ENCODE data around the gene FLYWCH1.

FLYWCH1 gene

GRCh38 chr16:2963723-2964474 lies 52.2 kb downstream of the FLYWCH1 start, which contains the start of gene KREMEN2:
Gene KREMEN2 (plus strand): TSS chr16:2964275. CDS start chr16:2964521, 246 bp downstream.
- TF ChIP-seq CTCF (IDR thresholded peaks at IDR 0.05; ENCODE audit: low read depth, low read length) = peak; percentile 35
- Histone ChIP-seq H3K27me3 (no peaks in the 10 kb centered on the region; the same call in 1 of the 2 replicates), H3K4me1 (no peaks in the 10 kb centered on the region), H3K4me3 (ENCODE audit: low read depth, low read length) (peak within 1 kb of the TSS; percentile 81), H3K36me3 (no peaks in the 10 kb centered on the region), H3K9me3 (no peaks in the 10 kb centered on the region)
- peak; percentile 96 for DNase-seq

- Histone ChIP-seq H3K4me3 (ENCODE audit: low read depth, low read length) (peak overlapping the region; percentile 81), H3K36me3 (no peaks in the 10 kb centered on the region), H3K4me1 (no peaks in the 10 kb centered on the region), H3K9me3 (no peaks in the 10 kb centered on the region), H3K27me3 (no peaks in the 10 kb centered on the region; the same call in 1 of the 2 replicates)
- TF ChIP-seq CTCF (IDR thresholded peaks at IDR 0.05; ENCODE audit: low read depth, low read length) = no peak
- peak; percentile 99 for DNase-seq
Measured at GRCh38 chr16:2964475-2965336, 53.0 kb downstream of the FLYWCH1 start.

GRCh38 chr16:2966043-2966807 lies 54.5 kb downstream of the FLYWCH1 start:
- H3K4me3 ChIP-seq (ENCODE audit: low read depth, low read length) = no peak overlapping the region

GRCh38 chr16:2966808-2967191 lies 55.1 kb downstream of the FLYWCH1 start:
- TF ChIP-seq CTCF (IDR thresholded peaks at IDR 0.05; ENCODE audit: low read depth, low read length) = no peak
- peaks cover 10% of the 10 kb centered on the region for H3K36me3 ChIP-seq
- no peak for DNase-seq
- no peaks in the 10 kb centered on the region for H3K9me3 ChIP-seq
- no peak overlapping the region for H3K4me3 ChIP-seq (ENCODE audit: low read depth, low read length)
- no peaks in the 10 kb centered on the region for H3K27me3 ChIP-seq
- peaks cover 7% of the 10 kb centered on the region for H3K4me1 ChIP-seq

More at GRCh38 chr16:2966043-2966807, 54.5 kb downstream of the FLYWCH1 start:
- Histone ChIP-seq H3K9me3 (no peaks in the 10 kb centered on the region), H3K36me3 (peaks cover 6% of the 10 kb centered on the region), H3K27me3 (no peaks in the 10 kb centered on the region), H3K4me1 (peaks cover 7% of the 10 kb centered on the region)
- TF ChIP-seq CTCF (IDR thresholded peaks at IDR 0.05; ENCODE audit: low read depth, low read length) = no peak
- no peak for DNase-seq

- peaks cover 9% of the 10 kb centered on the region for H3K4me1 ChIP-seq
- no peak for DNase-seq
- TF ChIP-seq CTCF (IDR thresholded peaks at IDR 0.05; ENCODE audit: low read depth, low read length) = no peak
- no peaks in the 10 kb centered on the region for H3K9me3 ChIP-seq
- no peak overlapping the region for H3K4me3 ChIP-seq (ENCODE audit: low read depth, low read length)
- H3K36me3 ChIP-seq = peaks cover 14% of the 10 kb centered on the region
- no peaks in the 10 kb centered on the region for H3K27me3 ChIP-seq
Measured at GRCh38 chr16:2967211-2967631, 55.5 kb downstream of the FLYWCH1 start.

All from BE2C (cell line).